ENCODE results near the gene REST.
A peak's percentile ranks its signal among the peaks of the same experiment; 100 is the strongest.
"Not testable (repeated sequence)": the region's sequence is repeated elsewhere in the genome, so short reads cannot be mapped to it uniquely, and the experiment has no call there.

The REST gene

GRCh38 chr4:56907489-56908205 lies at the start of gene REST:
TSS of gene REST (plus strand) at chr4:56907900. CDS start at chr4:56910639, 2,739 bp downstream.
- DNase-seq (ENCODE audit: low spot score), result peak; percentile 90

GRCh38 chr4:56859841-56860240 lies 47.9 kb upstream of the REST start:
- DNase-seq (ENCODE audit: low spot score), result no peak

- no peak for DNase-seq (ENCODE audit: low spot score)
These were observed 46.9 kb upstream of the REST start for GRCh38 chr4:56860781-56861180.

- no peak for DNase-seq (ENCODE audit: low spot score)
These were observed 46.3 kb upstream of the REST start for GRCh38 chr4:56861360-56861759.

- DNase-seq (ENCODE audit: low spot score), result no peak
These were observed 44.1 kb upstream of the REST start for GRCh38 chr4:56863441-56864139.

GRCh38 chr4:56870946-56871345 lies 36.8 kb upstream of the REST start:
- DNase-seq (ENCODE audit: low spot score), result peak; percentile 64

GRCh38 chr4:56871371-56871866 lies 36.3 kb upstream of the REST start:
- peak; percentile 77 for DNase-seq (ENCODE audit: low spot score)

GRCh38 chr4:56874166-56874565 lies 33.5 kb upstream of the REST start:
- no peak for DNase-seq (ENCODE audit: low spot score)

GRCh38 chr4:56874923-56875322 lies 32.8 kb upstream of the REST start:
- DNase-seq (ENCODE audit: low spot score), result no peak

GRCh38 chr4:56876264-56876663 lies 31.4 kb upstream of the REST start:
- no peak for DNase-seq (ENCODE audit: low spot score)

- no peak for DNase-seq (ENCODE audit: low spot score)
These were observed 27.7 kb upstream of the REST start for GRCh38 chr4:56879996-56880395.

- no peak for DNase-seq (ENCODE audit: low spot score)
These were observed 27.1 kb upstream of the REST start for GRCh38 chr4:56880572-56880971.

GRCh38 chr4:56884511-56884910 lies 23.2 kb upstream of the REST start:
- DNase-seq (ENCODE audit: low spot score), result not testable (repeated sequence)

- no peak for DNase-seq (ENCODE audit: low spot score)
These were observed 15.0 kb upstream of the REST start for GRCh38 chr4:56892691-56893090.

GRCh38 chr4:56897842-56898241 lies 9.9 kb upstream of the REST start:
- DNase-seq (ENCODE audit: low spot score), result not testable (repeated sequence)

- not testable (repeated sequence) for DNase-seq (ENCODE audit: low spot score)
These were observed 7.5 kb upstream of the REST start for GRCh38 chr4:56900186-56900585.

GRCh38 chr4:56902703-56903102 lies 5.0 kb upstream of the REST start:
- no peak for DNase-seq (ENCODE audit: low spot score)

GRCh38 chr4:56905796-56906195 lies 1.9 kb upstream of the REST start:
- no peak for DNase-seq (ENCODE audit: low spot score)

- no peak for DNase-seq (ENCODE audit: low spot score)
These were observed 959 bp upstream of the REST start for GRCh38 chr4:56906489-56907393.

GRCh38 chr4:56908206-56909085 lies 746 bp downstream of the REST start:
- peak; percentile 89 for DNase-seq (ENCODE audit: low spot score)

Data from left forelimb (tissue), 1 donor.